Heart right ventricle (tissue), 16 donors: ENCODE measurements around the gene SMYD3. TPM values are rescaled to one million over a fixed set of nuclear protein-coding genes. Genes with fewer than 3 reads are reported as not detected.

Experiments
- ATAC-seq, 8 donors: fragments of 200-7000 bp; cut with Tn5 transposase; one replicate each; pipeline ENCODE4 v1.9.1; 2020; ENCODE audit warnings: mild to moderate bottlenecking in 8 of 8, moderate library complexity in 8 of 8, moderate number of reproducible peaks in 1 of 8
- DNase-seq, 2 donors: peaks; one replicate each; pipeline ENCODE4 v3.0.0-alpha.2; 2020
- H3K27ac ChIP-seq, 10 donors: fragments of 200-600 bp; sonication (generic) in 2 of 10; one replicate each; pipeline versions ENCODE4 v1.5.0 to v1.8.0; 2020 to 2022; ENCODE audit warnings: mild to moderate bottlenecking in 3 of 10
- H3K27me3 ChIP-seq, 7 donors: fragments of 200-600 bp; one replicate each; pipeline ENCODE4 v1.8.0; 2021 to 2022; ENCODE audit warnings: mild to moderate bottlenecking in 2 of 7
- H3K36me3 ChIP-seq, 9 donors: fragments of 200-600 bp; sonication (generic) in 1 of 9; one replicate each; pipeline versions ENCODE4 v1.5.0 to v1.8.0; 2020 to 2022; ENCODE audit warnings: mild to moderate bottlenecking in 2 of 9
- H3K4me1 ChIP-seq, 9 donors: fragments of 200-600 bp; sonication (generic) in 1 of 9; one replicate each; pipeline versions ENCODE4 v1.5.0 to v1.8.0; 2020 to 2022; ENCODE audit warnings: mild to moderate bottlenecking in 4 of 9
- H3K4me3 ChIP-seq, 10 donors: fragments of 200-600 bp; sonication (generic) in 2 of 10; one replicate each; pipeline versions ENCODE4 v1.5.0 to v1.8.0; 2020 to 2022; ENCODE audit warnings: mild to moderate bottlenecking in 7 of 10, moderate library complexity in 2 of 10
- H3K9me3 ChIP-seq, 11 donors: fragments of 200-600 bp in 10 of 11; sonication (generic) in 2 of 11; one replicate each; pipeline versions ENCODE4 v1.5.0 to v1.8.0; 2013 to 2022; ENCODE audit warnings: mild to moderate bottlenecking in 2 of 11, control low read depth in 1 of 11, moderate library complexity in 1 of 11
- CTCF ChIP-seq, 9 donors: fragments of 200-600 bp; sonication (generic) in 2 of 9; IDR thresholded peaks; one replicate each; pipeline versions ENCODE4 v1.5.0 to v1.8.0; 2021 to 2022; ENCODE audit warnings: antibody characterized with exemption in 9 of 9, mild to moderate bottlenecking in 5 of 9, moderate library complexity in 1 of 9
- WGBS, 2 donors: extraction: QIAGEN DNeasy Blood & Tissue Kit; methylation state at CpG; one replicate each; pipeline ENCODE4 v1.1.7; 2013; ENCODE audit warnings: inconsistent platforms in 1 of 2; 5-methylcytosine and 5-hydroxymethylcytosine counted together
- intact Hi-C, 10 donors: fragments of 100-400 bp; cut with DNase I; formaldehyde crosslinking; loops; one replicate each; pipeline versions ENCODE4 v1.11.1 to v1.14.2; 2022
- polyA plus RNA-seq, 2 donors: library from polyadenylated mRNA; stranded (reverse); fragments of 200-250 nt; gene quantifications; one replicate each; pipeline ENCODE4 v1.2.3, GENCODE V29; 2013
- total RNA-seq, 10 donors: library from RNA; stranded (reverse); fragmentation: NEBNext Ultra II Directional in 3 of 10; extraction: Animal tissue kit (Norgen Biotek cat#: 25700) in 3 of 10; gene quantifications; one replicate each; pipeline versions ENCODE4 v1.2.1 to v1.2.4, GENCODE V29; 2021 to 2023
- donor health status: Arrhythmogenic right ventricular cardiomyopathy.
- donor health status: ischemic (EF 13 %, LVEDD 7.1; RV severe dilation, severe dysfunction).
- donor health status: healthy with polysubstance abuse.
- donor health status: DM: no; HTN: yes; CAD: no.
- donor health status: DM: no; HTN: no; CAD: no.
- donor health status: ischemic (EF 25% LVEDD 6.9; RV normal size, moderate dysfunction).
- donor health status: ischemic (EF 25% LVEDD 5.7; RV mildly dilated, moderate dysfunction).
- donor health status: healthy.
- donor health status: DM: yes; HTN: yes; CAD: no.
- donor health status: Ischemic cardiomyopathy.
- donor health status: ischemic (EF 35%, LVEDD 5.7; RV mildly dilated, moderate dysfunction).
- donor health status: nonischemic (EF 11% LVEDD 7.7; RV severe dilation, severe dysfunction).
- donor health status: DM: yes; HTN: yes; CAD: no.
- donor health status: PGD.
- donor health status: ischemic (EF 29% LVEDD 5.4; RV normal size, mild dysfunction).
- donor health status: nonischemic (EF 23%, LVEDD 6.1; RV moderate dilation, normal function).

Gene SMYD3
- total and polyA plus RNA-seq, 12 donors: 5.9 to 13.9 (median 8.1) TPM

GRCh38 chr1:246355411-246356230, 151.5 kb downstream of the SMYD3 start:
- peaks cover 0 to 2% (median 0%) of the 10 kb centered on the region in 9 donors for H3K4me1 ChIP-seq
- H3K27ac ChIP-seq: no peak overlapping the region
- H3K4me3 ChIP-seq: no peak overlapping the region
- no peaks in the 10 kb centered on the region for H3K27me3 ChIP-seq
- TF ChIP-seq CTCF (IDR thresholded peaks at IDR 0.05): no peak
- intact Hi-C loops: no loop called here
- ATAC-seq: no peak
- no peaks in the 10 kb centered on the region for H3K36me3 ChIP-seq
- 91 to 94% methylated on average over 8 of the region's 8 CpGs for WGBS, 2 donors
- H3K9me3 ChIP-seq: peaks cover 0 to 44% (median 11%) of the 10 kb centered on the region in 11 donors
- no peak for DNase-seq

DNA sequence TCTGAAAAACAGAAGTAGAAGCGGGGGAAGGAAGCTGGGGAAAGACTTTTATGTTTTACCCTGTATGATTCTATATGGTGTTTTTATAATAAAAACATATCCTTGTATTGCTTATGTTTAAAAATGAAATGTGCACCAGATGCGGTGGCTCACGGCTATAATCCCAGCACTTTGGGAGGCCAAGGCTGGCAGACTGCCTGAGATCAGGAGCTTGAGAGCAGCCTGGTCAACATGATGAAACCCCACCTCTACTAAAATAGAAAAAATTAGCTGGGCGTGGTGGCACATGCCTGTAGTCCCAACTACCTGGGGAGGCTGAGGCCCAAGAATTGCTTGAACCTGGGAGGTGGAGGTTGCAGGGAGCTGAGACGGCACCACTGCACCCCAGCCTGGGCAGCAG, 155.4 kb downstream of the SMYD3 start:
- intact Hi-C loops: no loop called here
- H3K9me3 ChIP-seq: peaks cover 0 to 8% (median 0%) of the 10 kb centered on the region in 11 donors
- no peak for TF ChIP-seq CTCF (IDR thresholded peaks at IDR 0.05)
- WGBS, 2 donors: 91 to 93% methylated on average over 5 of the region's 5 CpGs
- no peaks in the 10 kb centered on the region for H3K27me3 ChIP-seq
- H3K36me3 ChIP-seq: no peaks in the 10 kb centered on the region
- H3K27ac ChIP-seq: no peak overlapping the region
- H3K4me1 ChIP-seq: peaks cover 0 to 4% (median 0%) of the 10 kb centered on the region in 9 donors
- no peak for DNase-seq
- ATAC-seq: no peak
- H3K4me3 ChIP-seq: no peak overlapping the region

GRCh38 chr1:246350745-246351144, 156.3 kb downstream of the SMYD3 start:
- no peak for TF ChIP-seq CTCF (IDR thresholded peaks at IDR 0.05)
- DNase-seq: no peak
- intact Hi-C loops: no loop called here
- peak in 1 of 8 donors; percentile 86 for ATAC-seq
- H3K4me3 ChIP-seq: no peak overlapping the region
- H3K36me3 ChIP-seq: no peaks in the 10 kb centered on the region
- peaks cover 0 to 4% (median 0%) of the 10 kb centered on the region in 9 donors for H3K4me1 ChIP-seq
- WGBS, 2 donors: 39 to 45% methylated on average over 6 of the region's 6 CpGs
- no peak overlapping the region for H3K27ac ChIP-seq
- H3K27me3 ChIP-seq: no peaks in the 10 kb centered on the region
- no peaks in the 10 kb centered on the region for H3K9me3 ChIP-seq

DNA sequence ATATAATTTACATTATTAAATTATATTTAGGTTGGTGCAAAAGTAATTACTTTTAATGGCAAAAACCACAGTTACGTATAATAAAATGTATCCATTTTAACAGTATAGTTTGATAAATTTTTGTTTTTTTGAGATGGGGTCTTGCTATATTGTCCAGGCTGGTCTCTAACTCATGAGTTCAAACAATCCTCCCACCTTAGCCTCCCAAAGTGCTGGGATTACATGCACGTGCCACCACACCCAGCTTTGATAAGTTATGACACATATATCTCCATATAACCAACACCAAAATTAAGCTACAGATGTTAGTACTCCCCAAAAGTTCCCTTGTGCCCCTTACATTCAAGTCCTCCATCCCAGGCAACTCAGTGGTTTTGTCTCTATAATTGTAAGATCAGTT, 163.1 kb downstream of the SMYD3 start:
- no peak overlapping the region for H3K4me3 ChIP-seq
- H3K9me3 ChIP-seq: peaks cover 0 to 22% (median 0%) of the 10 kb centered on the region in 11 donors
- no peak for DNase-seq
- no peak for TF ChIP-seq CTCF (IDR thresholded peaks at IDR 0.05)
- intact Hi-C loops: no loop called here
- H3K4me1 ChIP-seq: no peaks in the 10 kb centered on the region
- no peaks in the 10 kb centered on the region for H3K36me3 ChIP-seq
- ATAC-seq: no peak
- 97% methylated on average over 2 of the region's 2 CpGs for WGBS, 2 donors
- H3K27ac ChIP-seq: no peak overlapping the region
- no peaks in the 10 kb centered on the region for H3K27me3 ChIP-seq
